Thoracic aorta (tissue), 2 donors: ENCODE data around the gene DOCK11. TPM values are rescaled to one million over a fixed set of nuclear protein-coding genes. Genes with fewer than 3 reads are reported as not detected.

Experiments
- ATAC-seq: fragments of 150-250 bp; one replicate; pipeline ENCODE4 v1.8.0; 2017; ENCODE audit warnings: low read depth; ENCODE audit not compliant: insufficient number of reproducible peaks, low FRiP score
- DNase-seq: peaks from one replicate; pipeline ENCODE4 v3.0.0-alpha.2; 2020; ENCODE audit warnings: low spot score
- H3K27ac ChIP-seq, 2 donors: fragments of 200-600 bp; sonication (generic); 1 replicate in 1 of 2; 2 replicates in 1 of 2; pipeline ENCODE4 v1.5.1; 2016; ENCODE audit warnings: mild to moderate bottlenecking in 2 of 2, moderate library complexity in 2 of 2
- H3K27me3 ChIP-seq: fragments of 200-600 bp; sonication (generic); replicated peaks from 2 replicates; pipeline ENCODE4 v1.6.0; 2016; ENCODE audit warnings: mild to moderate bottlenecking; ENCODE audit not compliant: insufficient read depth
- H3K36me3 ChIP-seq: fragments of 200-600 bp; sonication (generic); one replicate; pipeline ENCODE4 v1.5.1; 2016
- H3K4me1 ChIP-seq, 2 donors: fragments of 200-600 bp; sonication (generic); 1 replicate in 1 of 2; 2 replicates in 1 of 2; pipeline versions ENCODE4 v1.5.1 to v1.6.0; 2016; ENCODE audit warnings: low read depth in 2 of 2, mild to moderate bottlenecking in 1 of 2; ENCODE audit not compliant: control insufficient read depth in 1 of 2
- H3K4me3 ChIP-seq: fragments of 200-600 bp; sonication (generic); 2 replicates; pipeline ENCODE4 v1.5.1; 2016; ENCODE audit warnings: mild to moderate bottlenecking
- H3K9me3 ChIP-seq: fragments of 200-600 bp; sonication (generic); 2 replicates; pipeline ENCODE4 v1.5.1; 2016
- CTCF ChIP-seq: fragments of 200-600 bp; sonication (generic); IDR thresholded peaks from one replicate; pipeline ENCODE4 v1.5.1; 2019; ENCODE audit warnings: antibody characterized with exemption
- total RNA-seq, 2 donors: library from RNA; depleted of rRNA; stranded (reverse); fragments of >200 nt; gene quantifications; one replicate each; pipeline versions ENCODE4 v1.1.0 to v1.2.3, GENCODE V29; 2016

The DOCK11 gene
- total RNA-seq, 2 donors from 2014 or later: 30.6 to 45.8 TPM

- no peak for TF ChIP-seq CTCF
- H3K4me3 ChIP-seq: no peak overlapping the region
- no peaks in the 10 kb centered on the region for H3K9me3 ChIP-seq
- H3K27me3 ChIP-seq: no peaks in the 10 kb centered on the region
- H3K27ac ChIP-seq: no peak overlapping the region
- peaks cover 7% of the 10 kb centered on the region for H3K36me3 ChIP-seq
- ATAC-seq (no peak), DNase-seq (no peak)
- H3K4me1 ChIP-seq: no peaks in the 10 kb centered on the region
Measured at GRCh38 chrX:118637997-118638396, 142.4 kb downstream of the DOCK11 start.

GRCh38 chrX:118644378-118644777, 148.8 kb downstream of the DOCK11 start:
- Histone ChIP-seq H3K27me3 (no peaks in the 10 kb centered on the region), H3K27ac (no peak overlapping the region), H3K4me3 (no peak overlapping the region), H3K36me3 (peaks cover 2% of the 10 kb centered on the region), H3K4me1 (no peaks in the 10 kb centered on the region), H3K9me3 (no peaks in the 10 kb centered on the region)
- ATAC-seq (no peak), DNase-seq (no peak)
- no peak for TF ChIP-seq CTCF

- DNase-seq (no peak), ATAC-seq (no peak)
- Histone ChIP-seq H3K36me3 (peaks cover 6% of the 10 kb centered on the region), H3K9me3 (no peaks in the 10 kb centered on the region), H3K27me3 (no peaks in the 10 kb centered on the region), H3K4me1 (no peaks in the 10 kb centered on the region), H3K4me3 (no peak overlapping the region), H3K27ac (no peak overlapping the region)
- no peak for TF ChIP-seq CTCF
Measured at GRCh38 chrX:118652717-118653116, 157.1 kb downstream of the DOCK11 start.

- DNase-seq (no peak), ATAC-seq (no peak)
- H3K9me3 ChIP-seq: no peaks in the 10 kb centered on the region
- H3K27ac ChIP-seq: no peak overlapping the region
- no peaks in the 10 kb centered on the region for H3K27me3 ChIP-seq
- no peaks in the 10 kb centered on the region for H3K4me1 ChIP-seq
- no peak overlapping the region for H3K4me3 ChIP-seq
- no peak for TF ChIP-seq CTCF
- peaks cover 6% of the 10 kb centered on the region for H3K36me3 ChIP-seq
Measured at GRCh38 chrX:118654331-118654730, 158.7 kb downstream of the DOCK11 start.

- Histone ChIP-seq H3K4me3 (no peak overlapping the region), H3K4me1 (no peaks in the 10 kb centered on the region), H3K27ac (peak overlapping the region in 1 of 2 donors; percentile 47), H3K27me3 (no peaks in the 10 kb centered on the region), H3K36me3 (no peaks in the 10 kb centered on the region), H3K9me3 (no peaks in the 10 kb centered on the region)
- TF ChIP-seq CTCF: no peak
- DNase-seq (no peak), ATAC-seq (no peak)
Measured at GRCh38 chrX:118655561-118656246, 160.1 kb downstream of the DOCK11 start.
